Keratinocyte (primary cell): ENCODE data around the gene NBEA. TPM values are rescaled to one million over a fixed set of nuclear protein-coding genes. Genes with fewer than 3 reads are reported as not detected.

Source experiments
- DNase-seq: peaks from one replicate; pipeline ENCODE4 v3.0.0-alpha.2; 2011; ENCODE audit warnings: low read depth, missing footprints, low spot score
- FAIRE-seq: peaks from 2 replicates; lab custom pipeline; 2011; peaks lifted over from hg19 to GRCh38; lab: Jason Lieb, UNC
- H2AFZ ChIP-seq: 2 replicates; pipeline ENCODE4 v1.6.0; 2012; ENCODE audit warnings: low read length, control low read depth, inconsistent platforms; ENCODE audit not compliant: control insufficient read depth
- H3K27ac ChIP-seq: 2 replicates; pipeline ENCODE4 v1.5.1; 2011; ENCODE audit warnings: low read length; ENCODE audit not compliant: control insufficient read depth, insufficient read depth
- H3K27me3 ChIP-seq: 3 replicates; pipeline ENCODE4 v1.6.0; 2011; ENCODE audit warnings: low read length; ENCODE audit not compliant: control insufficient read depth, insufficient read depth; ENCODE audit errors: extremely low read depth
- H3K36me3 ChIP-seq, 2 experiments: 2 replicates in 1 of 2; 3 replicates in 1 of 2; pipeline ENCODE4 v1.5.1; 2011; ENCODE audit warnings: low read length in 2 of 2, mild to moderate bottlenecking in 1 of 2; ENCODE audit not compliant: control insufficient read depth in 2 of 2, insufficient read depth in 2 of 2; ENCODE audit errors: extremely low read depth in 1 of 2
- H3K4me1 ChIP-seq: 3 replicates; pipeline ENCODE4 v1.5.1; 2011; ENCODE audit warnings: low read length; ENCODE audit not compliant: control insufficient read depth, insufficient read depth; ENCODE audit errors: extremely low read depth
- H3K4me2 ChIP-seq: 3 replicates; pipeline ENCODE4 v1.6.0; 2011; ENCODE audit warnings: low read depth, low read length; ENCODE audit not compliant: control insufficient read depth, insufficient read depth; ENCODE audit errors: extremely low read depth
- H3K4me3 ChIP-seq, 3 experiments: fragments of 200-600 bp in 1 of 3; sonication (generic) in 1 of 3; 2 replicates in 2 of 3; 3 replicates in 1 of 3; pipeline ENCODE4 v1.5.1; 2011 to 2016; ENCODE audit warnings: low read length in 3 of 3, mild to moderate bottlenecking in 3 of 3, control low read depth in 2 of 3, inconsistent platforms in 1 of 3, low read depth in 1 of 3, mixed read lengths in 1 of 3, mixed run types in 1 of 3, moderate library complexity in 1 of 3; ENCODE audit not compliant: control insufficient read depth in 2 of 3, insufficient read depth in 2 of 3; ENCODE audit errors: extremely low read depth in 1 of 3
- H3K79me2 ChIP-seq: 2 replicates; pipeline ENCODE4 v1.6.0; 2012; ENCODE audit warnings: low read length; ENCODE audit not compliant: control insufficient read depth, insufficient read depth
- H3K9ac ChIP-seq: 3 replicates; pipeline ENCODE4 v1.6.0; 2011; ENCODE audit warnings: low read length; ENCODE audit not compliant: control insufficient read depth, insufficient read depth; ENCODE audit errors: extremely low read depth
- H3K9me1 ChIP-seq: 3 replicates; pipeline ENCODE4 v1.6.0; 2011; ENCODE audit warnings: low read length; ENCODE audit not compliant: control insufficient read depth, insufficient read depth; ENCODE audit errors: extremely low read depth
- H3K9me3 ChIP-seq: 2 replicates; pipeline ENCODE4 v1.5.1; 2012; ENCODE audit warnings: low read depth, low read length; ENCODE audit not compliant: control insufficient read depth
- H4K20me1 ChIP-seq: 3 replicates; pipeline ENCODE4 v1.6.0; 2011; ENCODE audit warnings: low read length; ENCODE audit not compliant: control insufficient read depth, insufficient read depth; ENCODE audit errors: extremely low read depth
- EZH2 ChIP-seq: IDR thresholded peaks from one replicate; pipeline ENCODE4 v1.6.1; 2012; ENCODE audit warnings: inconsistent platforms, mild to moderate bottlenecking, low read length, moderate library complexity
- dilution Hi-C: fragments of 300-500 bp; cut with MboI; formaldehyde crosslinking; loops from one replicate; pipeline ENCODE4 v1.7.0; 2020; ENCODE audit warnings: low sequenced_read_pairs; ENCODE audit not compliant: extremely low pct_ligation_motif_present
- polyA plus RNA-seq, 5 experiments: library from polyadenylated mRNA; depleted of rRNA in 3 of 5; stranded (reverse) in 3 of 5; stranded (forward) in 1 of 5; unstranded in 1 of 5; fragments of >200 nt; gene quantifications; 1 replicate in 1 of 5; 2 replicates in 3 of 5; 3 replicates in 1 of 5; pipeline versions ENCODE4 v1.2.1 to v1.2.3, GENCODE V29; 2011 to 2012; ENCODE audit warnings: missing spikeins in 2 of 5, low read depth in 1 of 5, low replicate concordance in 1 of 5
- TF ChIP-seq, protein P1 (sequence below), 3 experiments: IDR thresholded peaks in 1 of 3; conservative IDR thresholded peaks in 1 of 3; optimal IDR thresholded peaks in 1 of 3; 2 replicates in 2 of 3; 3 replicates in 1 of 3; pipeline versions ENCODE3 to v1.5.1; 2011; ENCODE audit warnings: low read length in 3 of 3, mild to moderate bottlenecking in 3 of 3, moderate library complexity in 2 of 3, control low read depth in 1 of 3, inconsistent platforms in 1 of 3; ENCODE audit not compliant: insufficient read depth in 2 of 3; ENCODE audit errors: extremely low read depth in 1 of 3

Gene NBEA
- polyA plus RNA-seq, 1 donor (not counting 4 experiments of a cell fraction or from before 2014, with no cell fraction given) = 0.05 TPM

DNA sequence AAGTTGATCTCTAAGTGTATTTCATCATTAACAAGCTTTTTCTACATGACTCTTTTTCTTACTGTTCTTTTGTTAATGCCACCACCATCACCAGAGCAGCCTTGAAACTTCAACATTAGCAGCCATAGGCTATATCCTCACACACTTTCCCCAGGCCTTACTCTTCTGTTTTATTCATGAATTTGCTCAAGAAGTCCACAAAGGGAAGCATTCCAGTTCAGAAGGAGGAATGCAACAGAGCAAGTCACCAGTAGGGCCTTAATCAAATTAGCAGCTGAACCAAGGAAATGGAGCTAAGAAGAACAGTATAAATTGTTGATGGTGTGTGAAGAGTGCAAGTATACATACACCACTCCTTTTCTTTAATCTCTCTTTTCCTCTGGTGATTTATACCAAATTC lies 223.1 kb downstream of the NBEA start:
- Histone ChIP-seq H3K36me3 (no peaks in the 10 kb centered on the region), H3K27me3 (no peaks in the 10 kb centered on the region), H3K9ac (no peak overlapping the region), H3K27ac (no peak overlapping the region), H3K4me3 (no peak overlapping the region), H3K4me2 (no peak overlapping the region), H3K9me1 (no peaks in the 10 kb centered on the region), H3K79me2 (no peaks in the 10 kb centered on the region), H3K4me1 (no peaks in the 10 kb centered on the region), H3K9me3 (no peaks in the 10 kb centered on the region), H4K20me1 (no peaks in the 10 kb centered on the region), H2AFZ (no peak overlapping the region)
- dilution Hi-C loops = no loop called here
- no peak for DNase-seq
- FAIRE-seq = no peak
- TF ChIP-seq, protein P1, sequence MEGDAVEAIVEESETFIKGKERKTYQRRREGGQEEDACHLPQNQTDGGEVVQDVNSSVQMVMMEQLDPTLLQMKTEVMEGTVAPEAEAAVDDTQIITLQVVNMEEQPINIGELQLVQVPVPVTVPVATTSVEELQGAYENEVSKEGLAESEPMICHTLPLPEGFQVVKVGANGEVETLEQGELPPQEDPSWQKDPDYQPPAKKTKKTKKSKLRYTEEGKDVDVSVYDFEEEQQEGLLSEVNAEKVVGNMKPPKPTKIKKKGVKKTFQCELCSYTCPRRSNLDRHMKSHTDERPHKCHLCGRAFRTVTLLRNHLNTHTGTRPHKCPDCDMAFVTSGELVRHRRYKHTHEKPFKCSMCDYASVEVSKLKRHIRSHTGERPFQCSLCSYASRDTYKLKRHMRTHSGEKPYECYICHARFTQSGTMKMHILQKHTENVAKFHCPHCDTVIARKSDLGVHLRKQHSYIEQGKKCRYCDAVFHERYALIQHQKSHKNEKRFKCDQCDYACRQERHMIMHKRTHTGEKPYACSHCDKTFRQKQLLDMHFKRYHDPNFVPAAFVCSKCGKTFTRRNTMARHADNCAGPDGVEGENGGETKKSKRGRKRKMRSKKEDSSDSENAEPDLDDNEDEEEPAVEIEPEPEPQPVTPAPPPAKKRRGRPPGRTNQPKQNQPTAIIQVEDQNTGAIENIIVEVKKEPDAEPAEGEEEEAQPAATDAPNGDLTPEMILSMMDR (optimal IDR thresholded peaks at IDR 0.05 in 1 of 3, IDR thresholded peaks at IDR 0.05 in 1 of 3, conservative IDR thresholded peaks at IDR 0.05 in 1 of 3; ENCODE audit: extremely low read depth in 1 of 3, insufficient read depth in 2 of 3, low read length in 3 of 3) = no peak
- TF ChIP-seq EZH2 = no peak

DNA sequence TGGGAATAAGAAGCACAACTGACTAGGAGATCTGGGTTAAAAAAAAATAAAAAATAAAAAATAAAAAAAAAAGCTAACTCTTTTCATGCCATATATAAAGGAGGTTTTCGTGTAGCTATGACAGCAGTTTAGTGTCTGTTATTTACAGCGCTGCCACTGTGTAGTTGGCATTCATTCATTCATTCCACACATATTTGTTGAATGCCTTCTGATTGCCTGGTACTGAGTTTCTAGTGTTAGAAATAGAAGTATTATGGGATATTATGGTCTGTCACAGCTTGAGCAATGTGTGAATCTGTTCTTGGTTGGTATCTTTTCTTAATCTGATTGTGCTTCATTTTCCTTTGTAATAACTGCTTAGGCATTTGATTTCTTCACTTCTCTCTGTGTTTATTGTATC lies 237.4 kb downstream of the NBEA start:
- Histone ChIP-seq H3K27me3 (no peaks in the 10 kb centered on the region), H3K27ac (no peak overlapping the region), H3K36me3 (no peaks in the 10 kb centered on the region), H3K4me3 (no peak overlapping the region), H3K9ac (no peak overlapping the region), H2AFZ (no peak overlapping the region), H3K9me1 (no peaks in the 10 kb centered on the region), H3K79me2 (no peaks in the 10 kb centered on the region), H3K9me3 (no peaks in the 10 kb centered on the region), H3K4me1 (no peaks in the 10 kb centered on the region), H3K4me2 (no peak overlapping the region), H4K20me1 (no peaks in the 10 kb centered on the region)
- TF ChIP-seq, protein P1 (optimal IDR thresholded peaks at IDR 0.05 in 1 of 3, IDR thresholded peaks at IDR 0.05 in 1 of 3, conservative IDR thresholded peaks at IDR 0.05 in 1 of 3; ENCODE audit: extremely low read depth in 1 of 3, insufficient read depth in 2 of 3, low read length in 3 of 3) = no peak
- TF ChIP-seq EZH2 = no peak
- dilution Hi-C loops = no loop called here
- no peak for DNase-seq
- no peak for FAIRE-seq
